Jurkat, Clone E6-1 (cell line): ENCODE results near the gene ZNF878.

Experiments
- DNase-seq: peaks from one replicate; pipeline ENCODE4 v3.0.0-alpha.2; 2011; ENCODE audit warnings: low read depth, low spot score
- H3K4me3 ChIP-seq: 2 replicates; pipeline ENCODE4 v1.5.1; 2011; ENCODE audit warnings: mild to moderate bottlenecking, low read length, control low read depth, moderate library complexity

The ZNF878 gene

DNA sequence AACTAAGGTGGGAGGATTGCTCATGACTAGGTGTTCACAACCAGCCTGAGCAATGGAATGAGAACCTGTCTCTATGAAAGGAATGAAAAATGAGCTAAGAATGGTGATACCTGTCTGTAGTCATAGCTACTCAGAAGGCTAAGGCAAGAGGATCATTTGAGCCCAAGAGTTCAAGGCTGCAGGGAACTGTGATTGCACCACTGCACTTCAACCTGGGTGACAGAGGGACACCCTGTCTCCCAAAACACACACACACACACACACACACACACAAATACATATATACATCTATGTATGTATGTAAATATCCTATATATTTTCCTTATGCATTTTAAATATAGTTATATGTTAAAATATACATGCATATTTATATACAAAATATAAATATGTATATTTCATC lies 9.9 kb downstream of the ZNF878 start:
- no peak overlapping the region for H3K4me3 ChIP-seq
- DNase-seq: no peak

DNA sequence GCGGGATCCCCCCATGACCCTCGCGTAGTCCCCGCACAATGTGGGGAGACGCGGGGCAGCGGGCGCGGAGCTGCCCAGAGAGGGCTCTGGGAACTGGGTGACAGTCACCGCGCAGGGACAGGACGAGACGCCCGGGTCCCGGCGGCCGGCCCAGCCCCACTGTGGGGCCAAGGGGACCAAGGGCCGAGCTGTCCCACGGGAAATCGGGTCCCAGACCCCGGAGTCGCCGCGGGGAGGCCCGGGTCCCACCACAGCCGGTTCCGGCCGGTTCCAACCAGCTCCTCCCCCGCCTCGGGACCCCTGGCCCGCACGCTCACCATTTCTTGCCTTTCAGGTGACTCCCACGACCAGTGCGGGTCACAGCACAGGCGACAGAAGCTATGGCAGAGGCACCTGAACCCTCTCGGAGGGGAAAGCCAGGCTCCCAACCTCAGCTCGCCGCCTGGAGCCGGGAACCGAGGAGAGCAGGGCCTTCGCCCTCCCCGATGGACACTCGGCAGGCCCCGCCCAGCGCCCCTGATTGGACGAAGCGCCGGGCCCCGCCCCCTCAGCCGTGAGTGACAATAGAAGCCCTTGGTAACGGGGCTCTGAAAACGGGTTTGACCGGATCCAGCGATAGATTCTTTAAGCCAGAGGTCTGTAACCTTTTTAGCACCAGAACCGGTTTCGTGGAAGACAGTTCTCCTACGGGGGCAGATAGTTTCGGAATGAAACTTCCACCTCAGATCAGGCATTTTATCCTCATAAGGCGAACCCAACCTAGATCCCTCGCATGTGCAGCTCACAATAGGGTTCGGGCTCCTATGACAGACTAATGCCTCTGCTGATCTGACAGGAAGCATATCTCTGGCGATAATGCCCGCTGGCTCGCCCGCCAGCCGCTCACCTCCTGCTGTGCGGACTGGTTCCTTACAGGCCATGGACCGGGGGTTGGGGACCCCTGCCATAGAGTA lies 17.3 kb downstream of the ZNF878 start, which contains the start of gene ZNF433:
Gene ZNF433 (minus strand): TSS at position 460 of the 953 bp plus-strand sequence. CDS start 140 bp downstream, at position 320.
- DNase-seq: no peak
- H3K4me3 ChIP-seq: no peak within 1 kb of the TSS

DNA sequence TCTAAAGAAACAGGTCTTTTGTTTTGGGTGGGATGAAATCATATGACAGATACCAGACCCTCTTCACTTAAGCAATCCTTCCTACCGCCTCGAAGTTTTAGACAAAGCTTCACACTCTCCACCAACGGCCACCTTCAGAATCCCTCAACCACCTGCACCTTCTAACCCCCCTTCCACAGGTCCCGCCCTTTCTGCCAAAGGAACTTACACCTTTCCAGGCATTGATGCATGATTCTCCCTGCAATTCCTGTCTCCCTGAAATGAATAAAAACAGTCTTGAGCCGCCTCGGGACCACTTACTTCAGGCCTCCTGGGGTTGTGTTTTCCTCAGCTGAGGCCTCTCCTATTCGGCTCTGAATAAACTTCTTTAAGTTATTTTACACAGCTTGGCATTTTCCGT lies 18.1 kb downstream of the ZNF878 start:
- H3K4me3 ChIP-seq: no peak overlapping the region

DNA sequence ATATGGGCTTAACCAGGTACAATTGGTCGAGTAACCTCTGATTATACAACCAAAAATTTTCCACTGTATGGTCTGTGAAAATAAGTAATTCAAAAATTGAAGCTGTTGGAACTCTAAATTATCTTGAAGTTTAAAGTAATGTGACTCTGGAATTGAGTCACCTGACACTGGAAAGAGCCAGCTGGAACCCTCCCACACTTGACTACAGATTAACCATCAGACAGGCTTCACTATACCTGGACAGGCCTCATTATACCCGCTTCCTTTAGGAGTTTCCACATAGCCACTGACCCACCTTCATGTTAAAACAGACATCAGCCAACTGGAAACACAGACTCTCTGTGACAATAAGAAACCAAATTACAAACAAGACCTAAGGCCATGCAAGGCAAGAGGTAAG lies 18.6 kb downstream of the ZNF878 start:
- no peak overlapping the region for H3K4me3 ChIP-seq
- DNase-seq: no peak

More for the DNA sequence above, 18.1 kb downstream of the ZNF878 start:
- no peak for DNase-seq

DNA sequence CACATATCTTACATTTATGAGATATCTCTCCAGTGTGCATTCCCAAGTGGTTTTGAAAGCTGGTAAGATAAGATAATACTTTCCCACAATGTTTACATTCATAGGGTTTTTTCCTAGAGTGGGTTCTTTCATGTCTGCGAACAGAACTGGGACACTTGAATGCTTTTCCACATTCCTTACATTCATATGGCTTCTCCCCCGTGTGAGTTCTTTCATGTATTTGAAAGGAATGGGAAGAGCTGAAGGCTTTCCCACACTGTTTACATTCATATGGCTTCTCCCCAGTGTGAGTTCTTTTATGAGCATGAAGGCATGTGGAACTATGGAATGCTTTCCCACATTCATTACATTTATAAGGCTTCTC lies 37.0 kb downstream of the ZNF878 start:
- H3K4me3 ChIP-seq: no peak overlapping the region
- DNase-seq: no peak

DNA sequence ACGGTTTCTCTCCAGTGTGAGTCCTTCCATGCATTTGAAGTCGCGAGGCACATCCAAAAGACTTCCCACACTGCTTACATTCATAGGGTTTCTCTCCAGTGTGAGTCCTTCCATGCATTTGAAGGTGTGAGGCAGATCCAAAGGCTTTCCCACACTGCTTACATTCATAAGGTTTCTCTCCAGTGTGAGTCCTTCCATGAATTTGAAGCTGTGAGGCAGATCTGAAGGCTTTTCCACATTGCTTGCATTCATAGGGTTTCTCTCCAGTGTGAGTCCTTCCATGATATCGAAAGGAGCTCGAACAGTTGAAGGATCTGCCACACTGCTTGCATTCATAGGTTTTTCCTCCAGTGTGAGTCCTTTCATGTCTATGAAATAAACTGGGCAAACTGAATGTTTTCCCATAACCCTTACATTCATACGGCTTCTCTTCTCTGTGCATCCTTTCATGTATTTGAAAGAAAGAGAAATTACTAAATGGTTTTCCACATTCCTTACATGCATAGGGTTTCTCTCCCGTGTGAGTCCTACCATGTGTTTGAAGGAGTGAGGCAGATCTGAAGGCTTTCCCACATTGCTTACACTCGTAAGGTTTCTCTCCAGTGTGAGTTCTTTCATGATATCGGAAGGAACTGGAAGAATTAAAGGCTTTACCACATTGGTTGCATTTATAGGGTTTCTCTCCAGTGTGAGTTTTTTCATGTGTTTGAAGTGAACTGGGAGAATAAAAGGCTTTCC lies 37.6 kb downstream of the ZNF878 start:
- DNase-seq: no peak
- H3K4me3 ChIP-seq: no peak overlapping the region

DNA sequence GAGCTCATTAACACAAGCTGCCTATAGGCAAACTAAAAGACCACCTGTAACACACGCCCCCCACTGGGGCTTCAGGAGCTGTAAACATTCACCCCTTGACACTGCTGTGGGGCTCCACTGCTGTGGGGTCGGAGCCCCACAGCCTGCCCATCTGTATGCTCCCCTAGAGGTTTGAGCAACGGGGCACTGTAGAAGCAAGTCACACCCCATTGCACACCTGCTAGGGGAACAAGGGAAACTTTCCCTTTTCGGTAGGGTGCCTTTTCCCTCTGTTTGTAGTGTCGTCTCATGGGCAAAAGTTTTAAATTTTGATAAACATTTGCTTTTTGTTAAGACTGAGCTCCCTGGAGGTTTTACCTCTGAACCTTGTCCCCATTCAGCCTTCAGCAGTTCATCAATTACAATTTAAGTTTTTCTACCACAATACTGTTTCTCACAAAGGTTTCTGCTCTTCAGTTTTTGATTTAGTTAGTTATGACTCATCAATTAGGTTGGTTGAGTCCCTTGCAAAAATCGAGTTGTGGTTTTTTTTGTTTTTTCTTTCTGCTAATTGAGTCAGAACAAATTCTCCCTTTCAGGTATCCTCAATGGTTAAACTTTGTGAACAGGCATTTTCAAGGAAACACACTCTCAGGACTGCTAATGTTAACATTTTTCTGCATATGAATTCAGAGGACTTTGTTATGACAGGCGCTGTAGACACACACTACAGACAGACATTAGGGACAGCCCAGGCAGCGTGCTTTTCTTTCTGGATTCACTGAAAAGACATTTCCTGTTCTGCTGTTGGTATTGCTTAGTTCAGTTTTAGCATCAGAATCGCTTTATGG lies 52.4 kb downstream of the ZNF878 start:
- no peak for DNase-seq
- H3K4me3 ChIP-seq: no peak overlapping the region

DNA sequence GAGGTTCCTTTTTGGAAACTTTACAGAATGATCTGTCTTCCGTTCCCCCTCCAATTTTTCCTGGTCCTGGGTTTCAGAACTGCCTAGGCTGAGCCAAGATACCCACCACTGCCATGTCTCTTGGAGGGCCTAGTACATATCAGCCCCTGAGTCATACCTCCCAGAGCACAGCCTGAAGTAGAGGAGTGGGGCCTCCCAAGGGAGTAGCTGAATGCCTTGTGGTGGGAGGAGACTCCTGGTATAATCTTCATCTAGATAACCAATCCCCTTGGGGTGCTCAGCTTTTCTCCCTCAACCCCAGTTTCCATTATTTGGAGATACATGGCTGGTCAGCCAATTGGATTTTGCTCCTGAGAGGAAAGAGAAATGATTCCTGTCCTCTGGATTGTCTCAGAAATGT lies 57.6 kb downstream of the ZNF878 start:
- H3K4me3 ChIP-seq: no peak overlapping the region
- no peak for DNase-seq
